Measurements from ENCODE around the gene GCLM. TPM values are rescaled to one million over a fixed set of nuclear protein-coding genes. Genes with fewer than 3 reads are reported as not detected.

GCLM gene
- total and polyA plus RNA-seq, 9 of the 15 experiments (the other 6 are each of a cell fraction or from before 2014, with no cell fraction given): 9.3 to 71.6 (median 24.5) TPM

DNA sequence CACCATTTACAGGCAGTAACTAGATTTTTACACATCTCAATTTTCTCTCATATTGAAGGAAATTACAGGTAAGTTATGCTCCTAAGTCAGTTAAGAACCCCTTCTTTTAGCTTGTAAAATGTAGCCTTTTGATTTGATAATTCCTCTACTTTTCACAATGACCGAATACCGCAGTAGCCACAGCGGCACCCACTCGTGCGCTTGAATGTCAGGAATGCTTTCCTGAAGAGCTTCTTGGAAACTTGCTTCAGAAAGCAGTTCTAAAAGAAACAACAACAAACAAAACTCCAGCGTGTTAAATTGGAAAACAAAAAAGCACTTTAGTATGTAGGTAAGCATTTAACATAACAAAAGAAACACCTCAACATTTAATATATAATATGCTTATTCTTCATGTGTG, 20.3 kb downstream of the GCLM start:
- no peak overlapping the region for H3K4me3 ChIP-seq
- H3K27ac ChIP-seq (ENCODE audit: extremely low read depth, low read depth, low read length): no peak overlapping the region
- WGBS (ENCODE audit: insufficient coverage, low coverage, missing lambda C conversion rate): 99% methylated on average over 6 of the region's 6 CpGs
- H3K4me1 ChIP-seq (replicated peaks in 1 of 2; ENCODE audit: control insufficient read depth in 2 of 2, insufficient read depth in 2 of 2, low read length in 2 of 2): no peaks in the 10 kb centered on the region
- no peaks in the 10 kb centered on the region for H3K9me3 ChIP-seq (replicated peaks; ENCODE audit: control insufficient read depth, insufficient read depth, low read depth, low read length)
- DNase-seq (ENCODE audit: extremely low read depth in 1 of 4, low spot score in 3 of 4) (no peak), FAIRE-seq (no peak), ATAC-seq (no peak)
- H4K20me1 ChIP-seq (replicated peaks; ENCODE audit: control insufficient read depth, insufficient read depth, low read length): no peaks in the 10 kb centered on the region
- BruUV-seq (replicated peaks): no TSS peak
- CTCF ChIA-PET (ENCODE audit: low intra/inter-chr PET ratio): no interaction called here
- in situ Hi-C loops (cut with MboI): no loop called here
- TF ChIP-seq ZNF165 (CRISPR knock-in tag; IDR thresholded peaks at IDR 0.05; ENCODE audit: borderline replicate concordance) (no peak), CCNT2 (IDR thresholded peaks at IDR 0.05; ENCODE audit: borderline replicate concordance, extremely low read depth, insufficient read length, low read depth, low read length) (no peak), ZNF431 (CRISPR knock-in tag; IDR thresholded peaks at IDR 0.05) (no peak), ETV6 (IDR thresholded peaks at IDR 0.05; ENCODE audit: borderline replicate concordance in 1 of 2, low read depth in 2 of 2, low read length in 1 of 2) (no peak), ETV6 (CRISPR knock-in tag; IDR thresholded peaks at IDR 0.05; ENCODE audit: borderline replicate concordance) (no peak), HNRNPUL1 (IDR thresholded peaks at IDR 0.05; ENCODE audit: low read length) (no peak), RBM14 (IDR thresholded peaks at IDR 0.05; ENCODE audit: borderline replicate concordance, insufficient read depth, low read depth, low read length) (no peak), THRAP3 (IDR thresholded peaks at IDR 0.05; ENCODE audit: borderline replicate concordance) (no peak), MED1 (CRISPR knock-in tag; IDR thresholded peaks at IDR 0.05; ENCODE audit: borderline replicate concordance) (no peak), GATA2 (CRISPR knock-in tag; IDR thresholded peaks at IDR 0.05) (no peak), ZNF584 (CRISPR knock-in tag; IDR thresholded peaks at IDR 0.05; ENCODE audit: low read depth) (no peak), ZNF668 (CRISPR knock-in tag; IDR thresholded peaks at IDR 0.05) (no peak), CREB3L1 (IDR thresholded peaks at IDR 0.05; ENCODE audit: borderline replicate concordance, low read depth) (no peak)
- TF ChIP-seq, protein P1, sequence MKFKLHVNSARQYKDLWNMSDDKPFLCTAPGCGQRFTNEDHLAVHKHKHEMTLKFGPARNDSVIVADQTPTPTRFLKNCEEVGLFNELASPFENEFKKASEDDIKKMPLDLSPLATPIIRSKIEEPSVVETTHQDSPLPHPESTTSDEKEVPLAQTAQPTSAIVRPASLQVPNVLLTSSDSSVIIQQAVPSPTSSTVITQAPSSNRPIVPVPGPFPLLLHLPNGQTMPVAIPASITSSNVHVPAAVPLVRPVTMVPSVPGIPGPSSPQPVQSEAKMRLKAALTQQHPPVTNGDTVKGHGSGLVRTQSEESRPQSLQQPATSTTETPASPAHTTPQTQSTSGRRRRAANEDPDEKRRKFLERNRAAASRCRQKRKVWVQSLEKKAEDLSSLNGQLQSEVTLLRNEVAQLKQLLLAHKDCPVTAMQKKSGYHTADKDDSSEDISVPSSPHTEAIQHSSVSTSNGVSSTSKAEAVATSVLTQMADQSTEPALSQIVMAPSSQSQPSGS (CRISPR knock-in tag; IDR thresholded peaks at IDR 0.05): no peak
- TF ChIP-seq, protein P2, sequence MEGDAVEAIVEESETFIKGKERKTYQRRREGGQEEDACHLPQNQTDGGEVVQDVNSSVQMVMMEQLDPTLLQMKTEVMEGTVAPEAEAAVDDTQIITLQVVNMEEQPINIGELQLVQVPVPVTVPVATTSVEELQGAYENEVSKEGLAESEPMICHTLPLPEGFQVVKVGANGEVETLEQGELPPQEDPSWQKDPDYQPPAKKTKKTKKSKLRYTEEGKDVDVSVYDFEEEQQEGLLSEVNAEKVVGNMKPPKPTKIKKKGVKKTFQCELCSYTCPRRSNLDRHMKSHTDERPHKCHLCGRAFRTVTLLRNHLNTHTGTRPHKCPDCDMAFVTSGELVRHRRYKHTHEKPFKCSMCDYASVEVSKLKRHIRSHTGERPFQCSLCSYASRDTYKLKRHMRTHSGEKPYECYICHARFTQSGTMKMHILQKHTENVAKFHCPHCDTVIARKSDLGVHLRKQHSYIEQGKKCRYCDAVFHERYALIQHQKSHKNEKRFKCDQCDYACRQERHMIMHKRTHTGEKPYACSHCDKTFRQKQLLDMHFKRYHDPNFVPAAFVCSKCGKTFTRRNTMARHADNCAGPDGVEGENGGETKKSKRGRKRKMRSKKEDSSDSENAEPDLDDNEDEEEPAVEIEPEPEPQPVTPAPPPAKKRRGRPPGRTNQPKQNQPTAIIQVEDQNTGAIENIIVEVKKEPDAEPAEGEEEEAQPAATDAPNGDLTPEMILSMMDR (IDR thresholded peaks at IDR 0.05 in 2 of 3, conservative IDR thresholded peaks at IDR 0.05 in 1 of 3; ENCODE audit: insufficient read depth in 2 of 3, low read depth in 1 of 3, low read length in 3 of 3): no peak
- TF ChIP-seq, protein P3, sequence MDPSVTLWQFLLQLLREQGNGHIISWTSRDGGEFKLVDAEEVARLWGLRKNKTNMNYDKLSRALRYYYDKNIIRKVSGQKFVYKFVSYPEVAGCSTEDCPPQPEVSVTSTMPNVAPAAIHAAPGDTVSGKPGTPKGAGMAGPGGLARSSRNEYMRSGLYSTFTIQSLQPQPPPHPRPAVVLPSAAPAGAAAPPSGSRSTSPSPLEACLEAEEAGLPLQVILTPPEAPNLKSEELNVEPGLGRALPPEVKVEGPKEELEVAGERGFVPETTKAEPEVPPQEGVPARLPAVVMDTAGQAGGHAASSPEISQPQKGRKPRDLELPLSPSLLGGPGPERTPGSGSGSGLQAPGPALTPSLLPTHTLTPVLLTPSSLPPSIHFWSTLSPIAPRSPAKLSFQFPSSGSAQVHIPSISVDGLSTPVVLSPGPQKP (CRISPR knock-in tag; IDR thresholded peaks at IDR 0.05): no peak
- H2AFZ ChIP-seq (ENCODE audit: low read depth, low read length): no peak overlapping the region
- H3K9me1 ChIP-seq (ENCODE audit: control insufficient read depth, insufficient read depth, low read length): no peaks in the 10 kb centered on the region
- H3K36me3 ChIP-seq (ENCODE audit: control insufficient read depth, insufficient read depth, low read length): peaks cover 56% of the 10 kb centered on the region
- H3K4me2 ChIP-seq (ENCODE audit: insufficient read depth, low read length): no peak overlapping the region
- H3K9ac ChIP-seq (ENCODE audit: insufficient read depth in 1 of 2, low read depth in 2 of 2, low read length in 2 of 2): no peak overlapping the region
- intact Hi-C loops (cut with micrococcal nuclease): no loop called here
- POLR2A ChIA-PET: interaction anchor here (2.4 kb wide), 1 partner anchor 10 kb away, joined by 10 read pairs; the partner anchor contains the start of gene DNTTIP2
- no peaks in the 10 kb centered on the region for H3K27me3 ChIP-seq (ENCODE audit: control insufficient read depth in 2 of 2, insufficient read depth in 2 of 2, low read length in 2 of 2)
- H3K79me2 ChIP-seq (ENCODE audit: control insufficient read depth, insufficient read depth, low read length): no peaks in the 10 kb centered on the region; the same call in 2 of the 3 replicates

Measured in K562 (cell line).